ENCODE data around the gene PLPP7.
A peak's percentile ranks its signal among the peaks of the same experiment; 100 is the strongest.
"Not testable (repeated sequence)": the region's sequence is repeated elsewhere in the genome, so short reads cannot be mapped to it uniquely, and the experiment has no call there.

Gene PLPP7

DNA sequence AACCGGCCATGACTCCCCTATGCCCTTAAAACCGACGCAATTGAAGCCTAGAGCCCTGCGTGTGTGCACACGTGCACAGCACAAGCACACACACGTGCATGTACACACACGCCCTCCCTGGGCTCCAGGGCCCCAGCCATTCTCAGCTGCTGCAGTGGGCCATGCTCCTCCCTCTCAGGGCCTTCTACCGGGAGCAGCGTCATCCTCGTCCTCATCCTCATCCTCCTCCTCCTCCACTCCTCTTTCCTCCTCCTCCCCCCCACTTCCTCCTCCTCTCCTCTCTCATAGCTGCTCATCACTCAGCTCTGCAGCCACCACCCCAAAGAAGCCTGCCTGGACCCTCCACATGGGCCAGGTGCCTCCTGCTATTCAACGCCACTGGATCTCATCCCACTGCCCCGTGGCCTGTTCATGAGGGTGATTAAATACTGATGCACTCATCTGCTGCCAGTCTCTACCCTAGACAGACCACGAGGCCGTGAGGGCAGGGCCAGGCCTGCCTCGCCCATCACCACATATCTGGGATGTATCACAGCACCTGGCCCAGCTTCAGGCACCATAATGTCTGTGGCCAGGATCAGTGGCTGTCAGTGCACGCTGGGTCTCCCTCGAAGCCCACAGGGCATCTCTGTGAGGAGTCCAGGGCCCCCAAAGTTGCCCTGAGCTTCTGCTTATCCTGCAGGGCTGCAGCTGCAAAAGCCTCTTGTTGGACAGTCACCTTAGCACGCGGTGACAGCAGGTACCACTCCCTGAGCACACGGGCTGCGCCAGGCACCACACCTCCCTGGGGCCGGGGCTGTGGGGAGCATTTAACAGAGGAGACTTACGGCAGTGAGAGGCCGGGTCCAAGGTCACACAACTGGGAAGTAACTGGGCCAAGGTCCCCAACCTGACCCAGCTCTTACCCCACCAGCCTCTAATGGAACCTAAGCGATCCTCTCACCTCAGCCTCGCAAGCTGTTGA, 23.0 kb upstream of the PLPP7 start:
- no peak for DNase-seq

DNA sequence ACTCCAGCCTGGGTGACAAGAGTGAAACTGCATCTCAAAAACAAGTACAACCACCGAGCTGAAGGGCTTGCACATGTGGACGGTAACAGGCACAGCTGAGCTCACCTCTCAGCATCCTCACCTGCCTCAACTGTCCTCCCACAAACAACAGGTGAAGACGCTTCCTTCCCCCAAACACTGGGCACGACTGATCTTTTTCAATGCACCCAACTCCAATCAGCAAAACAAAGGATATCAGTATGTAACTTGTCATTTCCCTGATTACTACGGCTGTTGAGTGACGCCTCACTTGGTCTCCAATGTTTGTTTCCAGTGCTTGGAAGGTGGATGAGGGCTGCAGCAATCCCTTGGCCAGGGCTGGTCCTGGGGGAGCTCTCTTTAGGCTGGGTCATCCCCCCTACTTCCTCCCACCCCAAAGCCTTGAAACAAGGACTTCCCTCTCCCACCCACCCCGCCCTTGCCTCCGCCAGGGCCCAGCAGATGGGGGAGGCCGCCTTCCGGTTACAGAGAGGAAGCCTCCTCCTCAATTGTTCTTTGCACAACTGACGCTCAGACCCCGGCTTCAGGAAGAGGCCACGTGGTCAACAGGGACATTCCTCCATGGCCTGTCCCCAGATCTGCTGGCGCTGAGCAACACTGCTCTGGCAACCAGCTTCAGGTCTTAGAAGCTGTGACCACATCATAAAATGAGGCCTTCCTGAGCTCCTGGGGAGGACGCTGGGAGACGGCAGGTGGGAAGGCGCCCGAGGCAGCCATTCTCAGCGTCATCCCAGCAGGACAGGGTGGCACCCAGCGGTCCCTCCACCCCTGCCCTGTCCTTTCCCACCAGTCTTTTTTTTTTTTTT, 19.1 kb upstream of the PLPP7 start:
- DNase-seq = no peak

DNA sequence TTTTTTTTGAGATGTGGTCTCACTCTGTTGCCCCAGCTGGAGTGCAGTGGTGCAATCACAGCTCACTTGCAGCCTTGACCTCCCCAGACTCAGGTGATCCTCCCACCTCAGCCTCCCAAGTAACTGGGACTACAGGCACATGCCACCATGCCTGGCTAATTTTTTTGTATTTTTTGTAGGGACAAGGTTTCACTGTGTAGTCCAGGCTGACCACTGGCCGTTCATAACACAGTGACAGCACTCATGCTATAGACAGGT, 18.6 kb upstream of the PLPP7 start:
- DNase-seq = not testable (repeated sequence)

DNA sequence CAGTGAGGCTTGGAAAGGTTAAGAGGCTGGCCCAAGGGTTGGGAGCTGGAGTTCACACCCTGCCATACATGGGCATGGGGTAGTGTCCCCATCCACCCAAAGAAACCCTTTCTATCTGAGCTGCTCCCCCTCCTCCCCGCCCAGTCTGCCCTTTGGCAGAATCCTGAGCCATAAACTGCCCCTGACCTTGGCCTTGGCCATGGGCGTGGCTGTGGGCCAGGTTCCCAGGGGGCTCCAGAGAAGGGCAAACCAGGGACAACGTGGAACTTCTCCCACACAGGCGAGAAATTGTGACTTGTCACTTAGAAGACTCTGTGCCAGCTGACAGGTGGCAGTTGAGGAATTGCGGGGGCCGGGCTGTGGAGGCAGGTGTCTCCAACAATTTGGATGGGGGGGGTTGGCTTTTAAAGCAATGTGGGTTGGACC, 18.0 kb upstream of the PLPP7 start:
- no peak for DNase-seq

DNA sequence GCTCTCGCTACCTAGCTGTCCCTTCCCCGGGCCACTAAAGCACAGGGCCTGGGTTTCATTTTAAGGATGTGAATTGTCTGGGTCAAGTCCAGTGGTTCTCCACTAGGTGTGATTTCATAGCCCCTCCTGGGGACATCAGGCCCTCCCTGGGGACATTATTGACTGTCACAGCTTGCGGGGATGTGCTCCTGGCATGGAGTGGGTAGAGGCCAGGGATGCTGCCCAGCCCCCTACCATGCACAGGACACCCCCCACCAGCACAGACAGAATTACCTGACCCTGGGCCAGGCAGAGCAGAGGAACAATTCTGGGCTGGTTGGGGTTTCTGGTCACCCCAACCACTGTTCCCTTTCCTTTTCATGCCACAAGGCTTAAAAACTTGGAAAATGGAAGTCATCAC, 17.3 kb upstream of the PLPP7 start:
- DNase-seq = no peak

DNA sequence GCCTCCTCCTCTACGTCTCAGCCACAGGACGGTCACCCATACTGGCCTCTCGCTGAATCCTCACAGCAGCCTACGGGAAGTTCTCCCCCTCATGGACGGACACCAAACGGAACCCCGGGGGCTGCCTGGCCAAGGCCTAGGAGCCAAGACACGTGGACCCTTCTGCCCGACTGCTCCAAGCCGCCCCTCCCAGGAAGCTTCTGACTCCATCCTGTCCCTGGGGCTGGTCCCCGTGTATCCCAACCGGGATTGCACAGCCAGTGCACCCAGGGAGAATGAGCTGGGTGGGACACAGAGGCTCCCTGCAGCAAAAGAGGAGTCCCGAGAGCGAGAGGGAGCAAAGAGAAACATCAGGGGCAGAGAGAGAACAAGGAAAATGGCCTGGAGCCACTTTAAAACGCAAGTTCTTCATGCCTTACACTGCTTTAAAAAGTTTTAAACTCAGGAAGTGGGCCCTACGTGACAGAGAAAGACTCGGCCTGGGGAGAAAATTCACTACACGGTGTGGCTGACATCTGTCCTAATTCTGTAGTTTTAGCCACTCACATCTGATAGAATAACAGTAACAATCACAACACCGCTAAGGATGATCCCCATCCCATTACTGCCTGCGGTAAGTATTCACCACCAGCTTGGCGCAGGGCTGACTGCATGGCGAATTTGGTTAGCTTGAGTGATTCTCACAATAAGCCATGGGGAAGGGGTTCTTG, 16.2 kb upstream of the PLPP7 start:
- DNase-seq = no peak

DNA sequence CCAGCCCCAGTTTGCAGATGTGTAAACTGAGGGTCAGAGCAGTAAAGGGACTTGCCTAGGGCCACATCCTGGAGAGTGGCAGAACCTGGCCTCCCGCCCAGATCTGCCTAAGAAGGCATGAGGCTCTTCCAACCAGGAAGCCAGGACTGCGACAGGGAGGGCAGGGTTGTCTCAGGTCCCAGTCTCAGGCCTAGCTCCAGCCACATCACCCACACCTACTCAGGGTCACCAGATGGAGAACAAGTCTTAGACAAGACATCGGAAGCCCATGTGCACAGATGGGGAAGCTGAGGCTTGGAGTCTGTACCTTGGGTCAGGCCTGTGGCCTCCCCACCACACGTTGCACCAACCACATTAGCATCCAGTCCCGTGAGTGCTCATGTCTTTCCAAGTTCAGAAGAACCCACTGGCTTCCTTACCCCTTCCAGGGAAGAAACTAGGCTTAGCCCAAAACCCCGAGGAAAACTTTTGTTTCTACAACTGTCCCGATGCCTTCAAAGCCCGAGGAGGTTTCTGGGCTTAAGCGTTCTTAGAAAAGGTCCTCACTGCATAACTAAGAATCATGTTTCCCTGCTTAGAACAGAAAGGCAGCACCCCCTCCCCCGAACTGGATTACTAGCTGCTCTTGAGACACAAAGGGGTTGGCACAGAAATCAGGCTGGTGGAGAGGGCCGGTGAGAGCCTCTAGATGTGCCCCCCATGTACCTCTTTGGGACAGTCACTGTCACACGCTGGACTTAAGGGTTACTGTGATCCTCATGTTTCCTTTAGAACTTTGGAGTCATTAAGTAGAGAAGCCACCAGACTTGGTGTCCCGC, 15.5 kb upstream of the PLPP7 start:
- no peak for DNase-seq

DNA sequence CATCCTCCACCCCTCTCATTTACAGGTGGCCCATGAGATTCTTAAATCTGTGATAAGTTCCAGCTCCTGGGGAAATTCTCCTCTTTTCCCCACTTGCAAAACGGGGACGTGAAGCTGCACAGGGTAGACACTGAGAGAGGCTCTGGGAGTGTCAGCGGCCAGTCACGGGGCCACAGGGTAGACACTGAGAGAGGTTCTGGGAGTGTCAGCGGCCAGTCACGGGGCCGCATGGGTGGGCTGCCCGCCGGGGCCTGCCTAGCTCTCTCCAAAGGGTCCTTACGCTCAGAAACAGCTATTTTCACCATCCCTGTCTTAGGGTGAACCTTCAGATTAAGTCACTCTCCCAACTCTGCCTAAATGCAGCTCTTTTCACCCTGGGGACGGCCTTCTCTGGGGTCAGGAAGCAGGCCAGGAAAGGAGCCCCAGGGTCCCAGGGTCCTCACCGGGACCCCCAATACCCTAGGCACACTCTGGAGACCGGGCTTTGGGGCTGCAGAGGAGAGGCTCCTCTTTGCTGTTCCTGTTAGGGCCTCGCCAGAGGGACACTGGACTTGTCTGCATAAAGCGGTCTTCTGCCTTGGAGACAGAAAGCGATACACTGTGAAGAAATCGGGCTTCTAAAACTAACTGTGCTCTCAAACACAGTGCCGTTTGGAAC, 14.7 kb upstream of the PLPP7 start:
- DNase-seq = no peak

DNA sequence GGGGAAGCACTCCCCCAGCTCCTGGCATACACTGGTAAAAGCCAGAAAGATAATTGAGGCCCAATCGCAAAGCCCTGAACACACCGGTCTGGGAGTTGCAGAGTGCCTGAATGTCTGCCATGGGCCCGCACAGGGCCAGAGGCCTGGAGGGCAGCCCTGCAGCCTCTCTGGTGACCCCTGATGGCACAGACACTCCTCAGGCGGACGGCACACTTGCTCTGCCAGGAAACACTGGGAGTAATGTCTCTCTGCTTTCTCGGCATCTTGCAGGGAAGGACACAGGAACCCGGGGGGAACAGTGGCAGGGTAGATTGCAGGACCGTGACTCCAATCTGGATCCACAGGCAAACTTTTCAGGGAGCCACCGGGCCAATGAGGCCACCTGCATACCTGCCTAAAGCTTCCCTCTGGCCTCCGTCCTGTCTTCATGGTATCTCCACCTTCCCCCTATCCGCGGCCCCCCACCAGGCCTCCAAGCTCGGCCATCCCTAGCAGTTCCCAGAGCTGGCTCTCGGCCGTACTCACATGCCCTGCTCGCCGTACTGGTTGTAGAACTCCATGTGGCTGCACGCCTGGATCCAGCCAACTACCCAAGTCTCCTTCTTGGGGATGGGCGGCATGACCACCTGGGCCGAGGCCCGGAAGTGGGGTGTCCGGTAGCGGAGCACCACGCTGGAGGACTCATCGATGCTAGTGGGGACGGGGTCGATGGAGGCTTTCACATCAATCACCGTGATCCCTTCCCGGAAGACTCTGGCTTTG, 14.0 kb upstream of the PLPP7 start:
- no peak for DNase-seq

DNA sequence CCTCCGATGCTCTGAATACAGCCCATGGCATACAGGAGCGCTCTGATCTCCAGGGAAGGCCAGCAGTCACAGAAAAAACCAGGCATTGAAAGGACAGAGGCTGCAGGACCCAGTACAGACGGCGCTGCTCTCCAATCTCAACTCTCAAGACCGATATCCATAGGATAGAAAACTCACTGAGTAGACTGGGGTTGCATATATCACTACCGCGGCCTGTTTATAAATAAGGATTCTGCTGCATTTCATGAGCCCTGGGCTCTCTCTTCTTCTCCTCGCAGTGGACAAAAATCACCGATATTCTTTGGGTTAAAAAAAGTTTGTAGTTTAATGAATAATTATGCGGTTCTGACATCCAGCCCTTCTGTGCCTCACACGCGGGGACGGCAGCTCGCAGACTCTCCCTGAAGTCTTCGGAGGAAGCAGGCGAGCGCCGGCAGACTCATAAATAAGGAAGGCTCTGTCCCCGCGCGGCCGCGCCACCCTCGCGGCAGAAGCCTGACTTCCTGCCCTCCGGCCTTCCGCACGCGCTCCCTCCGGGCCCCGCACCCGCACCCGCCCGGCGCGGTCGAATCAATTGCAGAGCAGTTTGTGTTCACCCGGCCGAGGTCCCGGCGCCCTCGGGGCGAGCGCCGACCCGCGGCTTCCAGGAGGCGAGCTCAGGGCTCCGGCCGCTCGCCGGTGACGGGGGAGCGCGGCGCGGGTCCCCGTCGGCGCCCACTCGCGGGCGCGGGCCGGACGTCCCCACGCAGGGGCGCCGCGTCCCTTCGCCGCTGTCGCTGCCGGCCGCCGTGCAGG, 13.2 kb upstream of the PLPP7 start, which contains the start of gene FAM78A:
FAM78A (minus strand) TSS at position 417 of the 795 bp plus-strand sequence; CDS start at position 86, 331 bp downstream.
- peak; percentile 71 for DNase-seq

DNA sequence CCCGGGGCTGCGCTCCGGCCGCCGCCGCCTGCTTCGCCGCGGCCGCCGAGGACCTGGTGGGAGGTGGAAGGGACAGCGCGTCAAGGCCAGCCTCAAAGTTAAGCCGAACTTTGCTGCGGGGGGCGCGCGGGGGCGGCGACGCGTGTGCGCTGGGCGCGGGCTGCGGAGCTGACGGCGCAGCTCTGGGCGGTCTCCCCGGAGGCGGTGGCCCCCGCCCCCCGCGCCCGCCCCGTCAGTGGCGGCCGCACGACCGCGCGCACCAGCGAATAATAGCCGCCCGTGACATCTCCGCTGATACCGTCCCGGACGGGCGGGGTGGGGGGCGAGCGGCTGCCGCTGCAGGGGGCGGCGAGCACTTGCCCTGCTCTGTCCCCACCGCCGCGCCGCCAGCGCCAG, 12.6 kb upstream of the PLPP7 start:
- no peak for DNase-seq

DNA sequence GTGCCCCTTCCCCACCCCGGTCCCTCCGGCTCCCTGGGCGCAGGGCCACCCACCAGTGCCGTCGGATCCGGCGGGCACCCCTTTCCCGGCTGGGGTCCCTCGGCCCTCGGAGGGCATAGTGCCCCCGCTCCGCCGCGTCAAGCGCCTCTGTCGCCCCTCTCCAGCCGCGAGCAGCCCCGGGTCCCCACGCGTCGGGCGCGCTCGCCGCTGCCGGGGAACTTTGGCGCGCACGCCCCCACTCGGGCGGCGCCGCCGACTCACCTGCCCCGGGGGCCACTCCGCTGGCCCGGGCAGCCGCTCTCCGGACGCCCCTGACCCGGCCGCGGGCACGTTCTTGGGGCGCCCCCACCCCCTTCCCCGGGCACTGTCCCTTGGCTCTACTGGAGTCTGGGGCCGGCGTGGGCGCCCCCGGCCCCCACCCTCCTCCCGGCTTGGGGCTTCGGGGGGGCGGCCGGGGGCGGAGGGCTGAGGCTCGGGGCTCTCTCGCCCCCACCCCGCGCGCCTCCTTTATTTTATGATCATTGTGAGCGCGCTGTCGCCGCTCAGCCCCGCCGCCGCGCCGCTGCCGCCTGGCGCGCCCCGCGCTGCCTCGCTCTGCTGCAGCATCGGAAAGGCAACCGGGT, 12.1 kb upstream of the PLPP7 start:
- DNase-seq = peak; percentile 53

DNA sequence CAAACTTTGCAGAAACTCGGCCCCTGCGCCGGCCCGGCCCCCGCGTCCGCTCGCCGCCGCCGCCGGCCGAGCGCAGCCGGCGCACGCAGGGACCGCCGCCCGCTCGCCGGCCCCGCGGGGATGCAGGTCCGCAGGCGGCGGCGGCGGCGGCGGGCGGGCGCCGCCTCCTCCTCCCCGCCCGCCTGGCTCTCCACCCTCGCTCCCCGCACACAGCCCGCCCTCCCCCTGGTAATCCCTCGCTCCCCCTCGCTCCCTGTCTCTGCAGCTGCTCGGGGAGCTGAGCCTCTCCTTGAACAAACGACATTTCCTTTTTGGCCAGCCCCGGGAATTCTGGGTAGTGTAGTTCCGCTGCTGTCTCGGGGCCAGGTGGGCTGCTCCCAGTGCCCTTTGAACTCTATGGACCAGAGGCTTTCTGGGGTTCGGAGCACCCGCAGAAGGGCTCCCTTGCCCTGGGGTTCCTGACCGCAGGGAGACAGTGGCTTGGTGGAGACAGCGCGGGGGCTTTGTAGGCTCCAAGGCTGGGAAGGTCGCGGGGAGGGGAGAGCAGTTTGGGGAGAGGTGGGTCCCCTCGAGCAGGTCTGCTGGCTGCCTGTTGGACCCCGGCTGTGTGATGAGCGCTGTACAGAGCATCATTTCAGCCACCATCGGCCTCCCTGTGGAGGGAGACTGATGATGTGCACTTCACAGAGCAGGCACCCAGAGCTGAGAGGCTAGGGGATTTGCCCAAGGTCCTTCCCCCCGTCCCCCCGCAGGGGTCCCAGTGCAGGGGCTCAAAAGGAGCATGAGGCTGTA, 11.4 kb upstream of the PLPP7 start:
- no peak for DNase-seq

DNA sequence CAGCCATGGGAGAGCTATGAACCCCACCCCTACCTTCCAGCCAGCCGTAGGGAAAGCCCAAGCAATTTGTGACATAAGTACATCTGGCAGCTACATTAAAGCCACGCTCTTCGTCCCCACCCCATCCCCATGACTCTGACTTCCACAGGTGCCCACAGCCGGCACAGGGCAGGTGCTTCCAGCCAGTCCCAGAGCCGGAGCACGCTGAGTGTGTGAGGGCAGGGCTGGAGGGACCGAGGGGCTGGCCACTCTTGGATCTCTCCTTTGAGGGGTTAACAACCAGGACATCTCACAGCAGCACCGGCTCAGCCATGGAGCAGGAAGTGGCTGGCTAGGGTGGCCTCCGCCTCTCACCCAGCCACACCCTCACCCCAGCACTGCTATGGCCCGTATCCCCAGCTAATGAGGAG, 10.8 kb upstream of the PLPP7 start:
- no peak for DNase-seq

DNA sequence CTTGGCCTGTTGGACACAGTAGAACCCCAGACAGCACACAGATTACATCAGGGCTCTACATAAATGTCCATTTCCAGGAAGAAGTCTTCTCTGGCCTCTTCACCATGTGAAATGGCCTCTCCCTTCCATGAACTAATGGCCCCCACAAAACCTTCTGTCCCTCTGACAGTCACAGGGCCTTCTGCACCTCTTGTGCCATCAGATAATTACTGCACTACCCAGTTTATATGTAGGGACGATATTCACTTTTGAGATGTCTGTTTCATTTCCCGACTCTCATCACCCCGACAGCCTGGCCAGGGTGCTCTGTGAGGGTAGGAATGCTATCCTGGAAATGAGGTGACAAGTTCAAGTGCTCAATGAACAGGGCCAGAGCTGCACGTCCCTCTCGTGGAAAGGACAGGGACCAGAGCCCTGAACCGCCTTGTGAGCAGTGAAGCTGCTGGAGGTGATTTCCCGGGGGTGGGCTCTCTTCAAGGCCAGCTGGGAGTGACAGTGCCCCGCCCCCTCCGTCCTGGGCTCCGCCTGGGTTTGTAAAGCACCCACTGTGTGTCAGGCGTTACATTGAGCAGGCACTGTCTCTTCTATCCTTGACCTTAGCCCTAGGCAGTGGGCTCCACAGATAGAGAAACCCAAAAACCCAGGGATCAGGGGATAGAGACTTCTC, 10.2 kb upstream of the PLPP7 start:
- DNase-seq = no peak

DNA sequence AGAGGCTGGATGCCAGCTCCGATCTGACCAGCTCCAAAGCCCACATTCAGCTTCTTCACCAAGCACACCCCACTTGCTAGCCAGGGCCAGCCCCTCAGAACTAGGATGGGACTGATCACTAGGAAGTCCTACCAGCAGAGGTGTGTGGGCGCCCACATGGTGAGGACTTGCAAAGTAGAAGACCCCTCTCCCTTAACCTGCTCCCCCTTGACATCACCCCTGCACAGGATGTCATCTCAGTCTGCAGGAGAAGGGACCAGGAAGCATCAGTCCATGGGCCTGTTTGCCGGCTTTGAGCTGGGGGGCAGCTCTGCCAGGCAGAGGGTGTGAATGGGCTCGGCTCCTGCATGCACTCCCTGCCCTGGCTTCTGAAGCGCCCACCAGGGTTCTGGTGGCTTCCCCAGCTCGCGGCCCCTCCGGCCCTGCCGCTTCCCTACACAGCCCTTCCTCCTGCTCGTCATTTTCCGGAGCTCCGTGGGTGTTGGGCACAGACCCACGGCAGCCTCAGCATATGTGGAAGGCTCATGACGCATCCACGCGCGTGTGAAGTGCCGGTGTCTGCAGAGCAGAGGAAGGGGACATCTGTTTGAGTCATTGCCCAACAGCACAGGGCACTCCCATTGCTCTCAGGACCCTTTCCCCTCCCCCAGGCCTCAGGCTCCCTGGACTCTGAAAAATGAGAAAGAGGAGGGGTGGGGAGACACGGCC, 9.5 kb upstream of the PLPP7 start:
- no peak for DNase-seq

DNA sequence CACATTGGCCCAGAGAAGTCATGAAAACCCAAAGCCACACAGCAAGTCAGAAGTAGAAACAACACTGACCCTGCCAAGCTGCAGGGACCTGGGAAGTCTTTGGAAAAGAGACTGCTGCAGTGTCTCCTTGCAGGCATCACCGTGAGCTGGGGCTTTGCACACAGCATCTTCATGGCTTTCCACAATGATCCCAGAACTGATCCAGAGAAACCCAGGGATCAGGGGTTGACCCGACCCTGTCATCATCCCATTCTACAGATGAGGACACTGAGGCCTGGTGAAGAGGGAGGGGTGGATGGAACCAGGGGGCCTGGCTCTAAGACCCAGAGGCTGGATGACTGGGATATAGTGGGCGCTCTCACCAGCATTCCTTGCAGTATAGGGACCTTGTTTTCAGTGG, 8.9 kb upstream of the PLPP7 start:
- DNase-seq = no peak

All from right kidney (tissue), 1 donor.